K562 (cell line): ENCODE data around the gene PHACTR3.

Source experiments
- CBFB ChIP-seq: sonication (generic); formaldehyde crosslinking; IDR thresholded peaks from 2 replicates; pipeline ENCODE4 v1.4.0; 2020; ENCODE audit warnings: mild to moderate bottlenecking, missing genetic modification reagents
- CEBPB ChIP-seq: fragments of 450-650 bp; IDR thresholded peaks from 2 replicates; pipeline ENCODE4 v1.6.1; 2016; ENCODE audit warnings: missing genetic modification characterization, missing compliant biosample characterization
- CHCHD3 ChIP-seq: fragments of 250-450 bp; sonication (Bioruptor Pico); IDR thresholded peaks from 2 replicates; pipeline ENCODE4 v2.1.2; 2022; ENCODE audit warnings: mild to moderate bottlenecking
- CTCF ChIP-seq, 3 experiments: IDR thresholded peaks in 2 of 3; conservative IDR thresholded peaks in 1 of 3; 2 replicates each; pipeline ENCODE4 v1.5.1; 2011 to 2012; ENCODE audit warnings: low read length in 3 of 3, mild to moderate bottlenecking in 3 of 3, control low read depth in 2 of 3, improper control_type of control experiment in 1 of 3, inconsistent platforms in 1 of 3, low read depth in 1 of 3, mixed read lengths in 1 of 3, moderate library complexity in 1 of 3; ENCODE audit not compliant: insufficient read depth in 2 of 3
- FOXJ3 ChIP-seq: sonication (generic); formaldehyde crosslinking; IDR thresholded peaks from 2 replicates; pipeline ENCODE4 v1.4.0; 2020; ENCODE audit warnings: mild to moderate bottlenecking, missing genetic modification reagents
- HDAC1 ChIP-seq, 2 experiments: fragments of 450-650 bp; IDR thresholded peaks; 2 replicates each; pipeline ENCODE4 v1.6.1; 2016 to 2017; ENCODE audit warnings: inconsistent platforms in 1 of 2, mild to moderate bottlenecking in 1 of 2, moderate library complexity in 1 of 2
- HDGF ChIP-seq: fragments of 450-650 bp; IDR thresholded peaks from 2 replicates; pipeline ENCODE4 v1.6.1; 2016
- MECOM ChIP-seq: fragments of 250-450 bp; sonication (Bioruptor Pico); IDR thresholded peaks from 2 replicates; pipeline ENCODE4 v1.8.0; 2022; ENCODE audit warnings: inconsistent platforms
- POLR2AphosphoS5 ChIP-seq: IDR thresholded peaks from 2 replicates; pipeline ENCODE4 v1.6.1; 2011; ENCODE audit warnings: mild to moderate bottlenecking, low read depth, low read length, moderate library complexity; ENCODE audit not compliant: control insufficient read depth, insufficient read depth
- POLR3A ChIP-seq: IDR thresholded peaks from 2 replicates; pipeline ENCODE4 v1.6.1; 2011; ENCODE audit warnings: borderline replicate concordance, mild to moderate bottlenecking, moderate library complexity; ENCODE audit not compliant: insufficient read length, insufficient read depth; ENCODE audit errors: extremely low read depth
- RB1 ChIP-seq: fragments of 450-650 bp; IDR thresholded peaks from 2 replicates; pipeline ENCODE4 v1.6.1; 2017; ENCODE audit warnings: low read depth, mild to moderate bottlenecking
- SIN3A ChIP-seq, 2 experiments: fragments of 150-350 bp in 1 of 2; IDR thresholded peaks; 2 replicates each; pipeline ENCODE4 v1.6.1; 2011 to 2016; ENCODE audit warnings: borderline replicate concordance in 2 of 2, low read depth in 2 of 2, low read length in 2 of 2, mild to moderate bottlenecking in 2 of 2, moderate library complexity in 2 of 2; ENCODE audit not compliant: control insufficient read depth in 1 of 2
- ZNF277 ChIP-seq: fragments of 250-450 bp; sonication (Bioruptor Pico); IDR thresholded peaks from 2 replicates; pipeline ENCODE4 v1.8.0; 2022; ENCODE audit warnings: inconsistent platforms, mild to moderate bottlenecking, moderate library complexity, borderline replicate concordance

GRCh38 chr20:59779656-59780380 is 175.5 kb downstream of the PHACTR3 start:
- no peak for TF ChIP-seq CTCF (IDR thresholded peaks at IDR 0.05 in 2 of 3, conservative IDR thresholded peaks at IDR 0.05 in 1 of 3; ENCODE audit: insufficient read depth in 2 of 3, low read depth in 1 of 3, low read length in 3 of 3)
- TF ChIP-seq SIN3A (IDR thresholded peaks at IDR 0.05; ENCODE audit: borderline replicate concordance in 2 of 2, control insufficient read depth in 1 of 2, low read depth in 2 of 2, low read length in 2 of 2) = no peak
- no peak for TF ChIP-seq POLR3A
- TF ChIP-seq ZNF277 (CRISPR knock-in tag) = no peak
- no peak for TF ChIP-seq MECOM (CRISPR knock-in tag)
- no peak for TF ChIP-seq FOXJ3 (CRISPR knock-in tag)
- no peak for TF ChIP-seq CHCHD3 (CRISPR knock-in tag)
- TF ChIP-seq POLR2AphosphoS5 = no peak
- no peak for TF ChIP-seq HDAC1 (IDR thresholded peaks at IDR 0.05)
- TF ChIP-seq HDGF = no peak
- no peak for TF ChIP-seq CEBPB
- no peak for TF ChIP-seq CBFB (CRISPR knock-in tag)
- TF ChIP-seq RB1 = no peak
